ENCODE measurements around the gene PDZD8. TPM values are rescaled to one million over a fixed set of nuclear protein-coding genes. Genes with fewer than 3 reads are reported as not detected.
A peak's percentile ranks its signal among the peaks of the same experiment; 100 is the strongest.

PDZD8 gene
- total RNA-seq, 2 donors from 2014 or later = 18.4 to 29.6 TPM

DNA sequence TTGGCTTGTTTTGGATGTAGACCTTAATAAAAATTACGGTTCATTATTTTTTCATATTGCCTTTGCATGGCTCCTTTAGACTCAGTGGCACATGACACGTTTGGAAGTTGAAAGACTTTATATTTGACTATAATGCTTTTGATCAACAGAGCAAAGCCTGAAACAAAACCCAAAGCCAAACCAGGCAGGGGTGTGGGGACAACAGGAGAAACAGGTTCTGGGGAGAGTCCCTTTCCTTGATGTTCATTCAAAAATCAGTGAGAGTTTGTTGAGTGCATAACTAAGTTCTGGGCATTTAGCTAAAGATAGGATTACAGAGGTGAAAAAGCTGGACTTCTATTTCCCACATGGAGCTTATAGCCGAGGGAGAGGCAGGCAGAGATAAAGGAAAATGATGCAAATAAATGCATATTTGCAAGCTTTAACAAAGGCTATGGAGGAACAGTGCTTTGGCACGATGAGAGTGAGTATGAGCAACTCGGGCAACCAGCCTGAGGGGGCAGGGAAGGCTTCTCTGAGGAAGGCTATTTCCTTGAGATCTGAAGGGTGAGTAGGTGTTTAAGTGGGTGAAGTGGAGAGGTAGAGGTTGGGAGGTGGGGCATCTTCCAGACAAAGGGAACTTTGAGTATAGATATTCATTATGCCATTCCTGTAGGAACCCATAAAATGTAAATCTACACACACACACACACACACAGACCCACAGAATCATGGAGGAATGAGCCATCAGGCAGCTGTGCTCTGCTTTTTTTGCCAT, 34.5 kb upstream of the PDZD8 start:
- DNase-seq = no peak
- H3K36me3 Mint-ChIP-seq (ENCODE audit: low read depth) = no peaks in the 10 kb centered on the region
- H3K9me3 ChIP-seq (ENCODE audit: control insufficient read depth, low read length, poor library complexity, severe bottlenecking) = no peaks in the 10 kb centered on the region
- no peak overlapping the region for H3K27ac Mint-ChIP-seq
- ATAC-seq = no peak
- H3K4me1 Mint-ChIP-seq = no peaks in the 10 kb centered on the region
- peaks cover 35% of the 10 kb centered on the region for H3K27me3 Mint-ChIP-seq
- H3K4me3 Mint-ChIP-seq = no peak overlapping the region

DNA sequence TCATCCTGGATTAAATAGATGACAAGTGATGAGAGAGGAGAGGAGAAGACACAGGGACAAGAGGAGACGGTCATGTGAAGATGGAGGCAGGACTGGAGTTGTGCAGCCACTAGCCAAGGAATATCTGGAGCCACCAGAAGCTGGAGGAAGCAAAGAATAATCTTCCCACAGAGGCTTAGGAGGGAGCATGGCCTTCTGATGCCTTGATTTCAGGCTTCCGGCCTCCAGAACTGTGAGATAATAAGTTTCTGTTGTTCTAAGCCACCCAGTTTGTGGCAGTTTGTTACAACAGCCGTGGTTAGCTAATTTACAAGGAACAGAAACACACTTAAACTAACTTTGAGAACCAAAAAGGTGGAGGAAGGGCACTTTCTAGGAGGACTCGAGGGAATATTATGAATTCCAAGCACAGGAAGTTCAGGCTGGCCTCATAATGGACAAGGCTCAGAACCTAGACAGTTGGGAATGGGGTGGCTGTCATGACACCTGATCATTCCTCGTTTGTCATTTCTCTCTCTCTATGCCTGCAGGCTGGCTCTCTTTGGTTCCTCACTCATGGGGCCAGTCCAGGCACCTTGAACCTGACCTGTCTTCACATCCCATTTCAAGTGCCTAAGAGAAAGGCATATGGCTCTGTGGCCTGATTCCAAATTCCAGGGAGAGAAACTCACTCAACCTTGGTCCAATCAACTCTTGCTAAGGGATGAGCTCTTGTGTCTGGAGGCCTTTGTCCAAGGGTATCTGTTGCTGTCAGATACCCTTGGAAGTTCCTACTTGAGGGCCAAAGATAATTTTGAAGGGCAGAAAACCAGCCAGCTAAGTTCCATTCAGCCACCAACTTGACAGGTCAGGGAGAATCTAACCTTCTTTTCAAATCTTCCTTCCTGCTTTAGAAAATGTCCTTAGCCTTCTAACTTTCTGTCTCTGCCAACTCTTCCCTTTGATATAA, 33.5 kb upstream of the PDZD8 start:
- Mint-ChIP-seq H3K4me3 (no peak overlapping the region), H3K27me3 (peaks cover 35% of the 10 kb centered on the region), H3K4me1 (no peaks in the 10 kb centered on the region), H3K36me3 (ENCODE audit: low read depth) (no peaks in the 10 kb centered on the region), H3K27ac (no peak overlapping the region)
- ATAC-seq (no peak), DNase-seq (no peak)
- H3K9me3 ChIP-seq (ENCODE audit: control insufficient read depth, low read length, poor library complexity, severe bottlenecking) = no peaks in the 10 kb centered on the region

DNA sequence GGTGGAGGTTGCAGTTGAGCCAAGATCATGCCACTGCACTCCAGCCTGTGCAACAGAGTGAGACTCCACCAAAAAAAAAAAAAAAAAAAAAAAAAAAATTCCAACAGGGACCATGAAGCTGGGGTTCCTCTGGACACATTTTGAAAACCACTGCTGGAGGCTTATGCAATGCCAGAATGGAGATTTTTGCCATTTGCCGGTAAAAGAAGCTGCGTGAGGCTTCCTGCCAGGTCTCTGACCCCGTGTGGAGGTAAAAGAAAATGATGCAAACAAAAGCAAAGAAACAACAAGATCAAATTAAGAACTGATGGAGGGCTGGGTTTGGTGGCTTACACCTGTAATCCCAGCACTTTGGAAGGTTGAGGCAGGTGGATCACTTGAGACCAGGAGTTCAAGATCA, 30.5 kb upstream of the PDZD8 start:
- H3K4me3 Mint-ChIP-seq = no peak overlapping the region

DNA sequence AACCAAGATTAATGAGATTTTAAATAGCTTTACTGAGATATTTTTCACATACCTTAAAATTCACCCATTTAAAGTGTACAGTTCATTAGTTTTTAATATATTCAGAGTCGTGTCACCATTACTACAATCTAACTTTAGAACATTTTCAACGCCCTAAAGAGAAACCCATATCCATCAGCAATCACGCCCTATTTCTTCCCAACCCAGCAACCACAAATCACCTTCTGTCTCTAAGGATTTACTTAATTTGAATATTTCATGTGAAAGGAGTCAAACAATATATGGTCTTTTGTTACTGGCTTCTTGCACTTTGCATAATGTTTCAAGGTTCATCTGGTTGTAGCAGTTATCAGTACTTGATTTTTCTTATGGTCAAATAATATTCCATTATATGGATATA, 25.1 kb upstream of the PDZD8 start:
- ATAC-seq = no peak
- H3K27me3 Mint-ChIP-seq = peaks cover 12% of the 10 kb centered on the region
- no peak for DNase-seq
- no peak overlapping the region for H3K4me3 Mint-ChIP-seq
- peaks cover 4% of the 10 kb centered on the region for H3K36me3 Mint-ChIP-seq (ENCODE audit: low read depth)
- no peak overlapping the region for H3K27ac Mint-ChIP-seq
- H3K4me1 Mint-ChIP-seq = no peaks in the 10 kb centered on the region
- H3K9me3 ChIP-seq (ENCODE audit: control insufficient read depth, low read length, poor library complexity, severe bottlenecking) = no peaks in the 10 kb centered on the region

More for the DNA sequence above, 30.5 kb upstream of the PDZD8 start:
- H3K27ac Mint-ChIP-seq = no peak overlapping the region
- DNase-seq (no peak), ATAC-seq (no peak)
- no peaks in the 10 kb centered on the region for H3K9me3 ChIP-seq (ENCODE audit: control insufficient read depth, low read length, poor library complexity, severe bottlenecking)
- no peaks in the 10 kb centered on the region for H3K4me1 Mint-ChIP-seq
- peaks cover 33% of the 10 kb centered on the region for H3K27me3 Mint-ChIP-seq
- H3K36me3 Mint-ChIP-seq (ENCODE audit: low read depth) = peaks cover 4% of the 10 kb centered on the region

DNA sequence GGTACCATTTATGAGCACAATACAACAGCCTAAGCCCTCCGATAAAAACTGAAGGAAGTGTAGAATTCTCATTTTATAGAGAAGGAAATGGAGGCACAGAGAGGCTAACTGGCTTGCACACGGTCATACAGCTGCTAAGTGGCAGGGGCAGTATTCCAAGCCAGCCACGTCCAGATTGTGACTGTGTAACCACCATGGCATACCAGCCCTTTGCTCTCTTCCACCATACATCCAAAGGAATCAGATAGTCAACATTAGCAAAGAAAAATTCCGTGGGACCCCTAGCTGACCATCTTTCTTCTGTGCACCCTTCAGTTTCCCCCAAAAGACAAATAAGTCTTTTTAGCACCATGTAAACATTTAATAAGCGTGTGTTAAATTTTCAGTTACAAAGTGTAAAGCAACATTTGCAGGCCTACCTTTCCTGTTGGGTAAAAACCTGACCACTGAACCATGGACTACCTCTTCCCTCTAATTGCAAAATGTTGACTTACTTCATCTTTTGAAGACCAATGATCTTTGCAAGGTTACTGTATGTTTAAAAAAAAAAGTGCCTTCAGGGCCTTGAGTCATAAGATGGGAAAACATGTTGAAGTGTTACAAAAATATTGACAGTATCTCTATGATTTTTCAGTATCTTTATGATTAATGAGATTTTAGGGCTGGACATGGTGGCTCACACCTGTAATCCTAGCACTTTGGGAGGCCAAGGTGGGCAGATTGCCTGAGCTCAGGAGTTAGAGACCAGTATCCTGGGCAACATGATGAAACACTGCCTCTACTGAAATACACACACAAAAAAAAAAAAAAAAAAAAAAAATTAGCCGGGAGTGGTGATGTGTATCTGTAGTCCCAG, 24.3 kb upstream of the PDZD8 start:
- no peaks in the 10 kb centered on the region for H3K9me3 ChIP-seq (ENCODE audit: control insufficient read depth, low read length, poor library complexity, severe bottlenecking)
- H3K27ac Mint-ChIP-seq = no peak overlapping the region
- DNase-seq (no peak), ATAC-seq (no peak)
- no peak overlapping the region for H3K4me3 Mint-ChIP-seq
- H3K4me1 Mint-ChIP-seq = no peaks in the 10 kb centered on the region
- peaks cover 17% of the 10 kb centered on the region for H3K27me3 Mint-ChIP-seq
- H3K36me3 Mint-ChIP-seq (ENCODE audit: low read depth) = peaks cover 4% of the 10 kb centered on the region

GRCh38 chr10:117398029-117398428, 22.8 kb upstream of the PDZD8 start:
- Mint-ChIP-seq H3K4me1 (no peaks in the 10 kb centered on the region), H3K27ac (no peak overlapping the region), H3K27me3 (peaks cover 26% of the 10 kb centered on the region), H3K36me3 (ENCODE audit: low read depth) (peaks cover 4% of the 10 kb centered on the region), H3K4me3 (no peak overlapping the region)
- DNase-seq = no peak
- ATAC-seq = no peak
- no peaks in the 10 kb centered on the region for H3K9me3 ChIP-seq (ENCODE audit: control insufficient read depth, low read length, poor library complexity, severe bottlenecking)

DNA sequence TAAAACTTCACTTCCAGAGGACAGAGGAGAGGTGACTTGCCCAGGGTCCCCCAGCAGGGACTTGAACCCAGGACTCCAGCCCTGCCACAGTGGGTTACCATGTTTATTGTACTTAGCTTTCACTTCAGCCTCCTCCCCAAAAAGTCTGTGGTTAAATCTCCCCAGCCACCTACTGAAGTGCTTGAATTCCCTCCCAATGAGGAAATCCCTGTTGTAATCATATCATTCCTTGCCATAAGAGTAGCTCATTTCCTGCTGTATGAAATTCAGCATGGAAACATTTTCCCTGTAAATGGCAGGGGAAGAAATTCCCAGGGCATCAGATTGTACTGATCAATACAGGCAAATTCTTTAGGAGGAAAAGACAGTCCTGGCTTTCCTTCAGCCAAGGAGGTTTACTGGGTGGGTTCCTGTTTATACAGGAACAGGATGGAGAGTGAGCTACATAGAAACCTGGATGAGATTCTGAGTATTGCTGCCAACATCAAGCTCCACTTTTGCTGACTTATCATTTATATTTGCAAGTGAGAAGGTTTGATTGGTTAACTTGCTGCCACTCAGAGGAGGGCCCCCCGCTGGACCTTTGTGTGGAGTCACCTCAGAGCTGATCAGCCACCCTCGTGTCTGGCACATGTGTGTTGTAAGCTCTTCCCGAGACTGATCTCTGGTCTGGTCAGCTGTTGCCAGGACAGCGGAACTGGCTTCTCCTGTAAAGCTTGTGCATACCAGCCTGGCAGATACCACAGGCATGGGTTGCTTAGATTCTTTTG, 16.4 kb upstream of the PDZD8 start:
- Mint-ChIP-seq H3K27ac (peak overlapping the region; percentile 53), H3K27me3 (peaks cover 57% of the 10 kb centered on the region), H3K4me3 (no peak overlapping the region), H3K36me3 (ENCODE audit: low read depth) (peaks cover 4% of the 10 kb centered on the region), H3K4me1 (no peaks in the 10 kb centered on the region)
- H3K9me3 ChIP-seq (ENCODE audit: control insufficient read depth, low read length, poor library complexity, severe bottlenecking) = no peaks in the 10 kb centered on the region
- DNase-seq (no peak), ATAC-seq (no peak)

- Mint-ChIP-seq H3K27ac (no peak overlapping the region), H3K4me1 (no peaks in the 10 kb centered on the region), H3K27me3 (peaks cover 58% of the 10 kb centered on the region), H3K4me3 (no peak overlapping the region), H3K36me3 (ENCODE audit: low read depth) (peaks cover 4% of the 10 kb centered on the region)
- DNase-seq = no peak
- no peaks in the 10 kb centered on the region for H3K9me3 ChIP-seq (ENCODE audit: control insufficient read depth, low read length, poor library complexity, severe bottlenecking)
- no peak for ATAC-seq
Observed at GRCh38 chr10:117390420-117390819, 15.2 kb upstream of the PDZD8 start.

DNA sequence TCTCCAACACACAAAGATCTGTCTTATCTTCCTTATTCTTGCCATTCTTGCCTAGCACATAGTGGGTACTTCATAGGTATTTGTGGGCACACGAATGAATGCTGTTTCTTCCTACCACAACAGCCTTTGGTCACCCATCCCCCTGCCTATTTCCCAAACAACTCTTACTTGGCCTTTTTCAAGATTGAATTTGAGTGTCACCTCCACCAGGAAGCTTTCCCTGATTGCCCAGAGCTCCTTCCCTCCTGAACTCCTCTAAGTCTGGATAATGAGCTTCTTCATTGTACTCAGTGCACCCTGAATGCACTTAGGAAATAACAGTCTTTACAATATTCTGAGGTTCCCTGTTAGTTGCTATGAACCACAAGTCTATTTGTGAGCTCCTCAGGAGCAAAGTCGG, 11.6 kb upstream of the PDZD8 start:
- Mint-ChIP-seq H3K4me1 (no peaks in the 10 kb centered on the region), H3K27me3 (peaks cover 54% of the 10 kb centered on the region), H3K36me3 (ENCODE audit: low read depth) (peaks cover 4% of the 10 kb centered on the region), H3K27ac (no peak overlapping the region), H3K4me3 (no peak overlapping the region)
- DNase-seq = no peak
- H3K9me3 ChIP-seq (ENCODE audit: control insufficient read depth, low read length, poor library complexity, severe bottlenecking) = no peaks in the 10 kb centered on the region
- ATAC-seq = no peak

- ATAC-seq = no peak
- no peak for DNase-seq
- no peaks in the 10 kb centered on the region for H3K9me3 ChIP-seq (ENCODE audit: control insufficient read depth, low read length, poor library complexity, severe bottlenecking)
- Mint-ChIP-seq H3K4me1 (no peaks in the 10 kb centered on the region), H3K27ac (no peak overlapping the region), H3K27me3 (peaks cover 59% of the 10 kb centered on the region), H3K36me3 (ENCODE audit: low read depth) (peaks cover 3% of the 10 kb centered on the region), H3K4me3 (no peak overlapping the region)
Observed at GRCh38 chr10:117382861-117383260, 7.6 kb upstream of the PDZD8 start.

- H3K36me3 Mint-ChIP-seq (ENCODE audit: low read depth) = peaks cover 2% of the 10 kb centered on the region
- no peaks in the 10 kb centered on the region for H3K9me3 ChIP-seq (ENCODE audit: control insufficient read depth, low read length, poor library complexity, severe bottlenecking)
- H3K4me1 Mint-ChIP-seq = peaks cover 29% of the 10 kb centered on the region
- peak overlapping the region; percentile 94 for H3K4me3 Mint-ChIP-seq
- H3K27ac Mint-ChIP-seq = peak overlapping the region; percentile 82
- DNase-seq (peak; percentile 14 to 20 (median 16)), ATAC-seq (peak; percentile 40)
- peaks cover 25% of the 10 kb centered on the region for H3K27me3 Mint-ChIP-seq
Observed at GRCh38 chr10:117374506-117375359, 507 bp downstream of the PDZD8 start.

Data from T-helper 17 cell (primary cell).